OCI-LY1 (cell line): ENCODE results near the gene CUTA.
"Not testable (repeated sequence)": the region's sequence is repeated elsewhere in the genome, so short reads cannot be mapped to it uniquely, and the experiment has no call there.

Experiments
- H2AFZ ChIP-seq: fragments of 200-600 bp; sonication (generic), shearing (Covaris generic); 2 replicates; pipeline ENCODE4 v1.6.0; 2014; ENCODE audit warnings: antibody characterized with exemption, mild to moderate bottlenecking, low read length
- H3F3A ChIP-seq: fragments of 200-600 bp; sonication (generic), shearing (Covaris generic); 2 replicates; pipeline ENCODE4 v1.6.0; 2014; ENCODE audit warnings: mild to moderate bottlenecking, antibody characterized with exemption, low read length, moderate library complexity; ENCODE audit not compliant: insufficient read depth
- H3K27ac ChIP-seq: fragments of 200-600 bp; sonication (generic); 2 replicates; pipeline ENCODE4 v1.5.1; 2014; ENCODE audit warnings: low read length, mixed run types, mild to moderate bottlenecking, low read depth; ENCODE audit not compliant: poor library complexity, severe bottlenecking
- H3K27me3 ChIP-seq: fragments of 200-600 bp; sonication (generic); 2 replicates; pipeline ENCODE4 v1.6.0; 2014; ENCODE audit warnings: antibody characterized with exemption, mild to moderate bottlenecking, low read length, moderate library complexity; ENCODE audit not compliant: insufficient read depth
- H3K36me3 ChIP-seq: fragments of 200-600 bp; sonication (generic); 2 replicates; pipeline ENCODE4 v1.6.1; 2014; ENCODE audit warnings: mild to moderate bottlenecking, antibody characterized with exemption, low read length, moderate library complexity, mixed read lengths; ENCODE audit not compliant: insufficient read depth
- H3K4me1 ChIP-seq: fragments of 200-600 bp; sonication (generic); 2 replicates; pipeline ENCODE4 v1.5.1; 2014; ENCODE audit warnings: mild to moderate bottlenecking, low read length, moderate library complexity; ENCODE audit not compliant: insufficient read depth, severe bottlenecking
- H3K4me2 ChIP-seq: fragments of 200-600 bp; sonication (generic), shearing (Covaris generic); 2 replicates; pipeline ENCODE4 v1.6.1; 2014; ENCODE audit warnings: low read length
- H3K4me3 ChIP-seq: fragments of 200-600 bp; sonication (generic); 2 replicates; pipeline ENCODE4 v1.5.1; 2014; ENCODE audit warnings: low read length, low read depth, mild to moderate bottlenecking, mixed read lengths; ENCODE audit not compliant: poor library complexity, severe bottlenecking
- H3K79me2 ChIP-seq: fragments of 200-600 bp; shearing (Covaris generic); 2 replicates; pipeline ENCODE4 v1.6.1; 2016; ENCODE audit warnings: mixed run types, low read length, mixed read lengths; ENCODE audit not compliant: insufficient read depth
- H3K9ac ChIP-seq: fragments of 200-600 bp; sonication (generic), shearing (Covaris generic); 2 replicates; pipeline ENCODE4 v1.6.1; 2014; ENCODE audit warnings: mild to moderate bottlenecking, low read length, mixed read lengths
- H3K9me2 ChIP-seq: fragments of 200-600 bp; sonication (generic), shearing (Covaris generic); 2 replicates; pipeline ENCODE4 v1.6.1; 2014; ENCODE audit warnings: low read depth, mild to moderate bottlenecking, low read length, mixed read lengths
- H3K9me3 ChIP-seq: fragments of 200-600 bp; shearing (Covaris generic); 2 replicates; pipeline ENCODE4 v1.6.1; 2014; ENCODE audit warnings: low read length, mixed read lengths
- H4K20me1 ChIP-seq: fragments of 200-600 bp; sonication (generic), shearing (Covaris generic); 2 replicates; pipeline ENCODE4 v1.6.0; 2016; ENCODE audit warnings: mild to moderate bottlenecking, low read length; ENCODE audit not compliant: insufficient read depth
- CTCF ChIP-seq: fragments of 200-600 bp; sonication (generic), shearing (Covaris generic); IDR thresholded peaks from 2 replicates; pipeline ENCODE4 v1.5.1; 2017; ENCODE audit warnings: mild to moderate bottlenecking, antibody characterized with exemption, low read length, moderate library complexity, mixed read lengths
- EZH2 ChIP-seq: fragments of 200-600 bp; sonication (generic), shearing (Covaris generic); IDR thresholded peaks from 2 replicates; pipeline ENCODE4 v1.8.0; 2017; ENCODE audit warnings: borderline replicate concordance, mixed run types, mild to moderate bottlenecking, antibody characterized with exemption, low read length, moderate library complexity, mixed read lengths

CUTA gene

GRCh38 chr6:33406126-33406525 is 11.8 kb downstream of the CUTA start:
- no peak overlapping the region for H3K4me3 ChIP-seq
- no peaks in the 10 kb centered on the region for H3K9me3 ChIP-seq
- H3K4me1 ChIP-seq: peaks cover 12% of the 10 kb centered on the region
- H3K9ac ChIP-seq: no peak overlapping the region
- H3F3A ChIP-seq: peaks cover 10% of the 10 kb centered on the region; the same call in 1 of the 2 replicates
- no peak for TF ChIP-seq EZH2
- no peak for TF ChIP-seq CTCF
- H3K27me3 ChIP-seq: no peaks in the 10 kb centered on the region
- no peaks in the 10 kb centered on the region for H3K79me2 ChIP-seq
- H3K4me2 ChIP-seq: no peak overlapping the region
- peaks cover 73% of the 10 kb centered on the region for H3K36me3 ChIP-seq
- H3K27ac ChIP-seq: no peak overlapping the region
- H4K20me1 ChIP-seq: no peaks in the 10 kb centered on the region
- H3K9me2 ChIP-seq: no peaks in the 10 kb centered on the region
- H2AFZ ChIP-seq: no peak overlapping the region

- no peak for TF ChIP-seq EZH2
- no peak for TF ChIP-seq CTCF
Observed at GRCh38 chr6:33405386-33405940, 12.4 kb downstream of the CUTA start.

GRCh38 chr6:33404884-33405283 is 13.0 kb downstream of the CUTA start:
- no peaks in the 10 kb centered on the region for H3K79me2 ChIP-seq

More at GRCh38 chr6:33405386-33405940, 12.4 kb downstream of the CUTA start:
- Histone ChIP-seq H2AFZ (no peak overlapping the region), H3K9me2 (no peaks in the 10 kb centered on the region), H3K27me3 (no peaks in the 10 kb centered on the region), H3K9me3 (no peaks in the 10 kb centered on the region), H3K27ac (no peak overlapping the region), H3K4me1 (peaks cover 11% of the 10 kb centered on the region), H3K4me2 (no peak overlapping the region), H3F3A (peaks cover 10% of the 10 kb centered on the region; the same call in 1 of the 2 replicates), H4K20me1 (no peaks in the 10 kb centered on the region), H3K79me2 (no peaks in the 10 kb centered on the region), H3K4me3 (no peak overlapping the region), H3K36me3 (peaks cover 79% of the 10 kb centered on the region), H3K9ac (no peak overlapping the region)

GRCh38 chr6:33399881-33400280 is 18.0 kb downstream of the CUTA start:
- H3K9ac ChIP-seq, H3K9me3 ChIP-seq, H3K4me3 ChIP-seq, H3K4me2 ChIP-seq, H3K27ac ChIP-seq, H3K9me2 ChIP-seq, H3K27me3 ChIP-seq, H2AFZ ChIP-seq, H3F3A ChIP-seq, H4K20me1 ChIP-seq: not testable (repeated sequence)
- Histone ChIP-seq H3K36me3 (peaks cover 89% of the 10 kb centered on the region), H3K4me1 (peaks cover 11% of the 10 kb centered on the region), H3K79me2 (peaks cover 25% of the 10 kb centered on the region)

More at GRCh38 chr6:33404884-33405283, 13.0 kb downstream of the CUTA start:
- no peaks in the 10 kb centered on the region for H3K9me3 ChIP-seq
- H3K4me2 ChIP-seq: no peak overlapping the region
- H3K27ac ChIP-seq: no peak overlapping the region
- H4K20me1 ChIP-seq: no peaks in the 10 kb centered on the region
- H3K4me1 ChIP-seq: peaks cover 9% of the 10 kb centered on the region
- no peaks in the 10 kb centered on the region for H3K9me2 ChIP-seq
- H3K27me3 ChIP-seq: no peaks in the 10 kb centered on the region
- TF ChIP-seq CTCF (no peak), EZH2 (no peak)
- no peak overlapping the region for H3K4me3 ChIP-seq
- H3K36me3 ChIP-seq: peaks cover 85% of the 10 kb centered on the region
- peaks cover 10% of the 10 kb centered on the region; the same call in 1 of the 2 replicates for H3F3A ChIP-seq
- no peak overlapping the region for H3K9ac ChIP-seq
- H2AFZ ChIP-seq: no peak overlapping the region

GRCh38 chr6:33398601-33399000 is 19.3 kb downstream of the CUTA start:
- H3K9me3 ChIP-seq: not testable (repeated sequence)
- H3K79me2 ChIP-seq: peaks cover 38% of the 10 kb centered on the region

More at GRCh38 chr6:33398601-33399000, 19.3 kb downstream of the CUTA start:
- not testable (repeated sequence) for H4K20me1 ChIP-seq, H3K27ac ChIP-seq, H3K9me2 ChIP-seq, H3F3A ChIP-seq, H3K4me2 ChIP-seq, H3K9ac ChIP-seq, H2AFZ ChIP-seq, H3K4me3 ChIP-seq, H3K27me3 ChIP-seq
- Histone ChIP-seq H3K36me3 (peaks cover 87% of the 10 kb centered on the region), H3K4me1 (peaks cover 23% of the 10 kb centered on the region)
